ENCODE data around the gene IL1RN. TPM values are rescaled to one million over a fixed set of nuclear protein-coding genes. Genes with fewer than 3 reads are reported as not detected.

Gene IL1RN
- total and polyA plus RNA-seq, 10 of the 15 experiments (the other 5 are each of a cell fraction or from before 2014, with no cell fraction given) = 0.04 TPM; not detected in 7

GRCh38 chr2:113113807-113114206 lies 13.6 kb upstream of the IL1RN start:
- SMC1A ChIA-PET (ENCODE audit: uncharacterized antibody, unreplicated experiment) = interaction anchor here (0.9 to 2.9 kb wide), 3 partner anchors 12 to 31 kb away, joined by 3 to 14 read pairs (median 3); no protein-coding TSS in a partner anchor
- Histone ChIP-seq H3K9me3 (replicated peaks; ENCODE audit: control insufficient read depth, insufficient read depth, low read length) (no peaks in the 10 kb centered on the region), H3K4me1 (ENCODE audit: control insufficient read depth, insufficient read depth, low read length) (peaks cover 13% of the 10 kb centered on the region), H2AFZ (ENCODE audit: control insufficient read depth, low read depth, low read length) (peak overlapping the region; percentile 15; the same call in 1 of the 2 replicates), H3K9ac (ENCODE audit: control insufficient read depth, insufficient read depth, low read length) (no peak overlapping the region), H3K4me2 (ENCODE audit: control insufficient read depth, insufficient read depth) (no peak overlapping the region), H3K27me3 (replicated peaks in 1 of 2; ENCODE audit: control insufficient read depth in 2 of 2, insufficient read depth in 2 of 2, low read length in 1 of 2) (no peaks in the 10 kb centered on the region), H3K36me3 (ENCODE audit: control insufficient read depth in 2 of 2, insufficient read depth in 2 of 2, low read length in 1 of 2) (no peaks in the 10 kb centered on the region), H3K4me3 (no peak overlapping the region), H3K27ac (ENCODE audit: control insufficient read depth, insufficient read depth) (no peak overlapping the region), H3K79me2 (ENCODE audit: control insufficient read depth, insufficient read depth, low read length) (no peaks in the 10 kb centered on the region), H4K20me1 (ENCODE audit: control insufficient read depth, insufficient read depth) (no peaks in the 10 kb centered on the region)
- CTCF ChIA-PET = interaction anchor here (1.0 to 4.2 kb wide), 6 partner anchors 16 to 223 kb away, joined by 3 to 30 read pairs (median 4); no protein-coding TSS in a partner anchor
- DNase-seq (ENCODE audit: low read depth, low spot score) (no peak), ATAC-seq (no peak), FAIRE-seq (no peak)
- RAD21 ChIA-PET (ENCODE audit: unreplicated experiment) = interaction anchor here (0.6 kb wide), 1 partner anchor 228 kb away, joined by 3 read pairs; no protein-coding TSS in a partner anchor
- in situ Hi-C loops (cut with MboI) = no loop called here
- POLR2A ChIA-PET = no interaction called here
- 68% methylated on average over 3 of the region's 3 CpGs for WGBS (ENCODE audit: insufficient coverage, insufficient replicate concordance, low lambda C conversion rate, missing lambda C conversion rate)
- no TSS peak for BruUV-seq (replicated peaks)
- intact Hi-C loops (cut with micrococcal nuclease; ENCODE audit: unreplicated experiment) = no loop called here
- TF ChIP-seq, protein P1, sequence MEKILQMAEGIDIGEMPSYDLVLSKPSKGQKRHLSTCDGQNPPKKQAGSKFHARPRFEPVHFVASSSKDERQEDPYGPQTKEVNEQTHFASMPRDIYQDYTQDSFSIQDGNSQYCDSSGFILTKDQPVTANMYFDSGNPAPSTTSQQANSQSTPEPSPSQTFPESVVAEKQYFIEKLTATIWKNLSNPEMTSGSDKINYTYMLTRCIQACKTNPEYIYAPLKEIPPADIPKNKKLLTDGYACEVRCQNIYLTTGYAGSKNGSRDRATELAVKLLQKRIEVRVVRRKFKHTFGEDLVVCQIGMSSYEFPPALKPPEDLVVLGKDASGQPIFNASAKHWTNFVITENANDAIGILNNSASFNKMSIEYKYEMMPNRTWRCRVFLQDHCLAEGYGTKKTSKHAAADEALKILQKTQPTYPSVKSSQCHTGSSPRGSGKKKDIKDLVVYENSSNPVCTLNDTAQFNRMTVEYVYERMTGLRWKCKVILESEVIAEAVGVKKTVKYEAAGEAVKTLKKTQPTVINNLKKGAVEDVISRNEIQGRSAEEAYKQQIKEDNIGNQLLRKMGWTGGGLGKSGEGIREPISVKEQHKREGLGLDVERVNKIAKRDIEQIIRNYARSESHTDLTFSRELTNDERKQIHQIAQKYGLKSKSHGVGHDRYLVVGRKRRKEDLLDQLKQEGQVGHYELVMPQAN (conservative IDR thresholded peaks at IDR 0.05) = no peak
- TF ChIP-seq, protein P2, sequence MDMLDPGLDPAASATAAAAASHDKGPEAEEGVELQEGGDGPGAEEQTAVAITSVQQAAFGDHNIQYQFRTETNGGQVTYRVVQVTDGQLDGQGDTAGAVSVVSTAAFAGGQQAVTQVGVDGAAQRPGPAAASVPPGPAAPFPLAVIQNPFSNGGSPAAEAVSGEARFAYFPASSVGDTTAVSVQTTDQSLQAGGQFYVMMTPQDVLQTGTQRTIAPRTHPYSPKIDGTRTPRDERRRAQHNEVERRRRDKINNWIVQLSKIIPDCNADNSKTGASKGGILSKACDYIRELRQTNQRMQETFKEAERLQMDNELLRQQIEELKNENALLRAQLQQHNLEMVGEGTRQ (IDR thresholded peaks at IDR 0.05; ENCODE audit: borderline replicate concordance, low read depth, low read length) = no peak
- TF ChIP-seq, protein P3, sequence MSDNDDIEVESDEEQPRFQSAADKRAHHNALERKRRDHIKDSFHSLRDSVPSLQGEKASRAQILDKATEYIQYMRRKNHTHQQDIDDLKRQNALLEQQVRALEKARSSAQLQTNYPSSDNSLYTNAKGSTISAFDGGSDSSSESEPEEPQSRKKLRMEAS (IDR thresholded peaks at IDR 0.05; ENCODE audit: low read depth, low read length) = no peak
- TF ChIP-seq SREBF1 (IDR thresholded peaks at IDR 0.05; ENCODE audit: low read length) (no peak), NFXL1 (IDR thresholded peaks at IDR 0.05; ENCODE audit: borderline replicate concordance) (no peak), EGR1 (IDR thresholded peaks at IDR 0.05; ENCODE audit: borderline replicate concordance in 1 of 2, low read depth in 2 of 2, low read length in 2 of 2) (no peak), POLR2AphosphoS2 (IDR thresholded peaks at IDR 0.05; ENCODE audit: low read depth, low read length) (no peak), BHLHE40 (IDR thresholded peaks at IDR 0.05; ENCODE audit: borderline replicate concordance in 1 of 2, low read depth in 2 of 2, low read length in 1 of 2) (no peak), PAX5 (IDR thresholded peaks at IDR 0.05; ENCODE audit: borderline replicate concordance, low read depth, low read length) (no peak), DPF2 (IDR thresholded peaks at IDR 0.05) (no peak), ATF7 (IDR thresholded peaks at IDR 0.05; ENCODE audit: low read depth) (no peak), TARDBP (IDR thresholded peaks at IDR 0.05; ENCODE audit: borderline replicate concordance) (no peak), REST (IDR thresholded peaks at IDR 0.05; ENCODE audit: low read depth, low read length) (no peak), BACH1 (IDR thresholded peaks at IDR 0.05; ENCODE audit: borderline replicate concordance) (no peak)
- TF ChIP-seq, protein P4, sequence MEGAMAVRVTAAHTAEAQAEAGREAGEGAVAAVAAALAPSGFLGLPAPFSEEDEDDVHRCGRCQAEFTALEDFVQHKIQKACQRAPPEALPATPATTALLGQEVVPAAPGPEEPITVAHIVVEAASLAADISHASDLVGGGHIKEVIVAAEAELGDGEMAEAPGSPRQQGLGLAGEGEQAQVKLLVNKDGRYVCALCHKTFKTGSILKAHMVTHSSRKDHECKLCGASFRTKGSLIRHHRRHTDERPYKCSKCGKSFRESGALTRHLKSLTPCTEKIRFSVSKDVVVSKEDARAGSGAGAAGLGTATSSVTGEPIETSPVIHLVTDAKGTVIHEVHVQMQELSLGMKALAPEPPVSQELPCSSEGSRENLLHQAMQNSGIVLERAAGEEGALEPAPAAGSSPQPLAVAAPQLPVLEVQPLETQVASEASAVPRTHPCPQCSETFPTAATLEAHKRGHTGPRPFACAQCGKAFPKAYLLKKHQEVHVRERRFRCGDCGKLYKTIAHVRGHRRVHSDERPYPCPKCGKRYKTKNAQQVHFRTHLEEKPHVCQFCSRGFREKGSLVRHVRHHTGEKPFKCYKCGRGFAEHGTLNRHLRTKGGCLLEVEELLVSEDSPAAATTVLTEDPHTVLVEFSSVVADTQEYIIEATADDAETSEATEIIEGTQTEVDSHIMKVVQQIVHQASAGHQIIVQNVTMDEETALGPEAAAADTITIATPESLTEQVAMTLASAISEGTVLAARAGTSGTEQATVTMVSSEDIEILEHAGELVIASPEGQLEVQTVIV (IDR thresholded peaks at IDR 0.05; ENCODE audit: borderline replicate concordance, partially characterized antibody) = no peak

All from GM12878 (cell line).